ENCODE measurements around the gene CPAMD8.

GRCh38 chr19:17041976-17042375 is 15.4 kb upstream of the CPAMD8 start:
- no peak for TF ChIP-seq CTCF (IDR thresholded peaks at IDR 0.05)
- no peak for TF ChIP-seq POLR2A (IDR thresholded peaks at IDR 0.05)
- TF ChIP-seq POLR2AphosphoS5 (IDR thresholded peaks at IDR 0.05): no peak
- TF ChIP-seq EP300 (IDR thresholded peaks at IDR 0.05): no peak
